Measurements from ENCODE around the gene ABTB2.

Gene ABTB2

DNA sequence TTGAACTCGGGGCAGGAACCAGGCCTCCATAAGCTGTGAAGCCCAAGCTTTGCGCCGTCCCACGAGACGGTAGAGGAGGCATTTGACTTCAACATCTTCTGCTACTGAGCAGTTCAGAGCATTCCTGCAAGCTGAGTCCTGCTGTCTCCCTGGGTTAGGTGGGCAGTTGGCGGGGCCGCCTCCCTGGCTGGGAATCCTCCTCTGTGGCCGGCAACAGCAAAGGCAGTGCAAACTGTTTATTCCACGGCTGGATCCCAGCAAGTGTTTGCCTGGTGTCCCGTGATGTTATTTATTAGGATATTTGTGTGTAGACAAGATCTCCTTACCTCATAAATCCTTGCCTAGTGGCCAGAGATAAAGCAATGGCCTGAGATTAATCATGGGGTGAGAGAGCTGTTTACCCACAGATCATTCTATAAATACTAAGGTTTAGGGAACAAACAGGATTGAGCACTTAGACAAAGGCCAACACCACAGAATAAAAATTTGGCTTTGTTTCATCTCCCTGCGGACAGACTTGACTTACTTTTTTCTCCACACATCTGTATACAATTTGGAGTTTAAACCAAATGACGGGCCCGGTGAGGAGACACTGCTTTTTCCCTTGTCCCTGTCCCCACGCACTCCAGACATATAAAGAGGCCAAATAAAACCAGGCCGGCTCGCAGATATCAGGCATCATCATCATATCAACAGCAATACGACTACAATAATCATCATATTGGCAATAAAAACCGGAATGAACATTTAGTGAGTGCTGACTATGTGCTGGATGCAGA, 189.0 kb downstream of the ABTB2 start:
- peak in 1 of 2 experiments; percentile 33 for DNase-seq (ENCODE audit: low read depth in 1 of 2, low spot score in 1 of 2)
- TF ChIP-seq JUND (IDR thresholded peaks at IDR 0.05; ENCODE audit: low read depth): no peak
- in situ Hi-C loops (cut with HindIII; ENCODE audit: low pct_unique_long_range_greater_than_20kb, low sequenced_read_pairs): no loop called here

- in situ Hi-C loops (cut with HindIII; ENCODE audit: low pct_unique_long_range_greater_than_20kb, low sequenced_read_pairs): no loop called here
- DNase-seq (ENCODE audit: low read depth in 1 of 2, low spot score in 1 of 2): no peak
- TF ChIP-seq JUND (IDR thresholded peaks at IDR 0.05; ENCODE audit: low read depth): no peak
These were observed 189.8 kb downstream of the ABTB2 start for GRCh38 chr11:34167961-34168360.

- in situ Hi-C loops (cut with HindIII; ENCODE audit: low pct_unique_long_range_greater_than_20kb, low sequenced_read_pairs): no loop called here
- DNase-seq (ENCODE audit: low read depth in 1 of 2, low spot score in 1 of 2): no peak
- TF ChIP-seq JUND (IDR thresholded peaks at IDR 0.05; ENCODE audit: low read depth): no peak
These were observed 190.7 kb downstream of the ABTB2 start for GRCh38 chr11:34166806-34167740.

- no peak for TF ChIP-seq JUND (IDR thresholded peaks at IDR 0.05; ENCODE audit: low read depth)
- in situ Hi-C loops (cut with HindIII; ENCODE audit: low pct_unique_long_range_greater_than_20kb, low sequenced_read_pairs): no loop called here
- peak in 1 of 2 experiments; percentile 50 for DNase-seq (ENCODE audit: low read depth in 1 of 2, low spot score in 1 of 2)
These were observed 191.8 kb downstream of the ABTB2 start for GRCh38 chr11:34165786-34166555.

- TF ChIP-seq JUND (IDR thresholded peaks at IDR 0.05; ENCODE audit: low read depth): no peak
- DNase-seq (ENCODE audit: low read depth in 1 of 2, low spot score in 1 of 2): no peak
- in situ Hi-C loops (cut with HindIII; ENCODE audit: low pct_unique_long_range_greater_than_20kb, low sequenced_read_pairs): no loop called here
These were observed 192.7 kb downstream of the ABTB2 start for GRCh38 chr11:34165121-34165520.

- no peak for DNase-seq (ENCODE audit: low read depth in 1 of 2, low spot score in 1 of 2)
- TF ChIP-seq JUND (IDR thresholded peaks at IDR 0.05; ENCODE audit: low read depth): no peak
- in situ Hi-C loops (cut with HindIII; ENCODE audit: low pct_unique_long_range_greater_than_20kb, low sequenced_read_pairs): no loop called here
These were observed 195.0 kb downstream of the ABTB2 start for GRCh38 chr11:34162856-34163255.

DNA sequence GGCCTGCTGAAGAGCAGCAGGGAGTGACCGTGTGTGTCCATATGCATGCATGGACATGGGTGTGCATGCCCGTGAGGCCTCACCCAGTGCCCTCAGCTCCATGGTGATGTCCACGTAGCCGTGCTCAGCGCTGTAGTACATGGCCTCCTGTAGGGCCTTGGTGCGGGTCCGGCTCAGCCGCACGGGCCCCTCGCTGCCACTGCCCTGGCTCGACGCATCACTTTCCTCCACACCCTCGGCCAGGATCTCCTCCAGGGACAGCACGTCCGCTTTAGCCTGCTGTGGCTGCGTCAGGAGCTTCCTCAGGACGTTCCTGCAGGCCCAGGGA, 195.4 kb downstream of the ABTB2 start:
- TF ChIP-seq JUND (IDR thresholded peaks at IDR 0.05; ENCODE audit: low read depth): no peak
- in situ Hi-C loops (cut with HindIII; ENCODE audit: low pct_unique_long_range_greater_than_20kb, low sequenced_read_pairs): no loop called here
- DNase-seq (ENCODE audit: low read depth in 1 of 2, low spot score in 1 of 2): no peak

- peak in 1 of 2 experiments; percentile 12 for DNase-seq (ENCODE audit: low read depth in 1 of 2, low spot score in 1 of 2)
- no peak for TF ChIP-seq JUND (IDR thresholded peaks at IDR 0.05; ENCODE audit: low read depth)
- in situ Hi-C loops (cut with HindIII; ENCODE audit: low pct_unique_long_range_greater_than_20kb, low sequenced_read_pairs): no loop called here
These were observed 195.9 kb downstream of the ABTB2 start for GRCh38 chr11:34161812-34162492.

DNA sequence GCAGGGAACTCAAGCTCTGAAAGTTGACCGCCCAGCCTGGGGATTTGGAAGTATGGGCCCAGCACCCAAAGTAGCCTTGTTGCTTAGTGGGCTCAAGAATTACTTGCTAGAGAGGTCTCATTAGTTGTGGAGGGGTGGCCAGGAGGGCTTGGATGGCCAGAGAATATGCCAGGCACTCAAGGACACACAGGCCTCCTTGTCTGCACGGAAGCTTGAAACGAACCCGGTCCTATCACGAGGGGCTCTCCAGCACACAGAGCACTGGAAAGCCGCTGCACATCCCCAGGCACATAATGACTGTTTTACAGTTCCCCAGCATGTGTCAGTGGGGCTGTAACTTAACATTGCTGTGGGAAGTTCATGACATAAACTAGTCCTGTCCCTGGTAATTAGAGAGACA, 196.4 kb downstream of the ABTB2 start:
- DNase-seq (ENCODE audit: low read depth in 1 of 2, low spot score in 1 of 2): no peak
- in situ Hi-C loops (cut with HindIII; ENCODE audit: low pct_unique_long_range_greater_than_20kb, low sequenced_read_pairs): no loop called here
- TF ChIP-seq JUND (IDR thresholded peaks at IDR 0.05; ENCODE audit: low read depth): no peak

DNA sequence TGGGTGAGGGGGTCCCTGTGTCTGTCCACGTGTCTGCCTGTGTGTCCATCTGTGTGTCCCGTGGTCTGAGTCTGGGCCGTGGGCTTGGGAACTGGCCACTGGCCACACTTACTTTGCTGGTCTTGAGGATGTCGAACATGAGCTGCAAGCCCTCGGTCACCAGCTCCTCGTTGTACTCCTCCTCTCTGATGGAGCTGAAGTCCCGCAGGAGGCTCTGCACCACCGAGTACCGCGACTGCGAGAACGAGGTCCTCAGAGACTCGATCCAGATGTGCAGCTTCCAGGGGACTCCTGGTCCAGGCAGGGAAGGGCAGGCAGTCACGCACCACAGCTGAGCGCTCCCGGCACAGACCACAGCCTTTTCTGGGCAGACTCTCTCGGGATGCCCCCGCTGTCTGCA, 197.0 kb downstream of the ABTB2 start:
- TF ChIP-seq JUND (IDR thresholded peaks at IDR 0.05; ENCODE audit: low read depth): no peak

DNA sequence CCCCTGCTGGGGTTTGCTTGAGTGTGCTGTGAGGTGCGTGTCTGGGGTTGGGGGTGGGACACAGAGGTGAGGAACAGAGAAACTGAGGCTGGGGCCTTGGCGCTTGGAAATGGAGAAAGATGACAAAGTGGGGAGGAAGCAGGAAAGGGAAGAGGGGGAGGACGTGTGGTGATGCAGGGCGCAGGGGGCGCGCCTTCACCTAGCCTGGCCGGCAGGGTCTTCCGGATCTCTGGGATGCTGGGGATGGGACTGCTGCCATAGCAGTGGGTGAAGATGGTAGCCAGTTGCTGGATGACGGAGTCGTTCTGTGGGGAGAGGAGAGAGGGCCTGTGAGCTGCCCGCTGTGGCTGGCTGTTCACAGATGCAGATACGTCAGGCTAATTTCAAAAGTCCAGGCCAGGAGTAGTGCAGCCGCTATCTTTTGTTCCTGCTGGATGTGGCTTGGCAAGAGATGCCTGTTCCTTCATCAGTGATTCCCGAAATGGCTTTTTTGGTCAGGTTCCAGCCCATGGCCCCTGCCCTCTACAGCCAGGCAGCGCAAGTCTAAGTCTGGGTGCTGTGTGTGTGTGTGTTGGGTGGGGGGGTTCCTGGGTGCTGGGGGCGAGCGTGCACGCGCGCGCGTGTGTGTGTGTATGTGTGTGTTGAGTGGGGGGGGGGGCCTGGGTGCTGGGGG, 197.6 kb downstream of the ABTB2 start:
- in situ Hi-C loops (cut with HindIII; ENCODE audit: low pct_unique_long_range_greater_than_20kb, low sequenced_read_pairs): no loop called here
- TF ChIP-seq JUND (IDR thresholded peaks at IDR 0.05; ENCODE audit: low read depth): no peak

More for the DNA sequence above, 197.0 kb downstream of the ABTB2 start:
- in situ Hi-C loops (cut with HindIII; ENCODE audit: low pct_unique_long_range_greater_than_20kb, low sequenced_read_pairs): no loop called here
- DNase-seq (ENCODE audit: low read depth in 1 of 2, low spot score in 1 of 2): no peak

More for the DNA sequence above, 197.6 kb downstream of the ABTB2 start:
- DNase-seq (ENCODE audit: low read depth in 1 of 2, low spot score in 1 of 2): no peak
